Astrocyte of the cerebellum (primary cell): Measurements from ENCODE around the gene BCAS1.
"Not testable (repeated sequence)": the region's sequence is repeated elsewhere in the genome, so short reads cannot be mapped to it uniquely, and the experiment has no call there.

Experiments used
- DNase-seq: peaks from one replicate; pipeline ENCODE4 v3.0.0-alpha.2; 2011; ENCODE audit warnings: low read depth
- H3K4me3 ChIP-seq: 2 replicates; pipeline ENCODE4 v1.5.1; 2011; ENCODE audit warnings: mild to moderate bottlenecking, low read depth, low read length, moderate library complexity
- CTCF ChIP-seq: IDR thresholded peaks from 2 replicates; pipeline ENCODE4 v1.5.1; 2012; ENCODE audit warnings: low read length, low read depth, moderate library complexity, mild to moderate bottlenecking; ENCODE audit errors: missing control alignments
- in situ Hi-C: cut with HindIII; loops from 2 replicates; pipeline ENCODE4 v1.10.0; 2017; ENCODE audit warnings: low sequenced_read_pairs

BCAS1 gene

GRCh38 chr20:53935344-53936084 lies 134.9 kb downstream of the BCAS1 start:
- no peak overlapping the region for H3K4me3 ChIP-seq
- TF ChIP-seq CTCF, result no peak
- DNase-seq, result no peak
- in situ Hi-C loops, result loop anchor here (25.0 kb wide), 1 partner anchor 348 kb away; the partner anchor contains the start of gene ZNF217

GRCh38 chr20:53934421-53935343 lies 135.7 kb downstream of the BCAS1 start:
- no peak overlapping the region for H3K4me3 ChIP-seq
- TF ChIP-seq CTCF, result no peak
- in situ Hi-C loops, result loop anchor here (25.0 kb wide), 1 partner anchor 347 kb away; the partner anchor contains the start of gene ZNF217
- DNase-seq, result no peak

- TF ChIP-seq CTCF, result no peak
- no peak overlapping the region for H3K4me3 ChIP-seq
- in situ Hi-C loops, result loop anchor here (25.0 kb wide), 1 partner anchor 346 kb away; the partner anchor contains the start of gene ZNF217
- no peak for DNase-seq
Measured at GRCh38 chr20:53933232-53933846, 137.1 kb downstream of the BCAS1 start.

GRCh38 chr20:53932655-53933192 lies 137.7 kb downstream of the BCAS1 start:
- in situ Hi-C loops, result loop anchor here (25.0 kb wide), 1 partner anchor 345 kb away; the partner anchor contains the start of gene ZNF217
- not testable (repeated sequence) for DNase-seq, H3K4me3 ChIP-seq

GRCh38 chr20:53931597-53931996 lies 138.8 kb downstream of the BCAS1 start:
- no peak overlapping the region for H3K4me3 ChIP-seq
- in situ Hi-C loops, result loop anchor here (25.0 kb wide), 1 partner anchor 344 kb away; the partner anchor contains the start of gene ZNF217
- TF ChIP-seq CTCF, result no peak
- DNase-seq, result no peak

GRCh38 chr20:53930651-53931504 lies 139.5 kb downstream of the BCAS1 start:
- in situ Hi-C loops, result loop anchor here (25.0 kb wide), 1 partner anchor 344 kb away; the partner anchor contains the start of gene ZNF217
- TF ChIP-seq CTCF, result no peak
- no peak for DNase-seq
- no peak overlapping the region for H3K4me3 ChIP-seq
